DOHH2 (cell line): ENCODE results near the gene KIAA1614.

Experiments
- H3F3A ChIP-seq: fragments of 200-600 bp; sonication (generic), shearing (Covaris generic); 2 replicates; pipeline ENCODE4 v1.6.0; 2016; ENCODE audit warnings: antibody characterized with exemption, mild to moderate bottlenecking; ENCODE audit not compliant: control insufficient read depth, insufficient read depth
- H3K27ac ChIP-seq: fragments of 200-600 bp; sonication (generic); 2 replicates; pipeline ENCODE4 v1.5.1; 2014; ENCODE audit warnings: low read depth, mild to moderate bottlenecking, low read length, moderate library complexity
- H3K27me3 ChIP-seq: fragments of 200-600 bp; sonication (generic); 2 replicates; pipeline ENCODE4 v1.6.1; 2014; ENCODE audit warnings: mild to moderate bottlenecking, low read length, mixed read lengths; ENCODE audit not compliant: control insufficient read depth
- H3K36me3 ChIP-seq: fragments of 200-600 bp; sonication (generic); 2 replicates; pipeline ENCODE4 v1.6.1; 2014; ENCODE audit warnings: mild to moderate bottlenecking, low read length, moderate library complexity, mixed read lengths; ENCODE audit not compliant: control insufficient read depth
- H3K4me1 ChIP-seq: fragments of 200-600 bp; sonication (generic); 2 replicates; pipeline ENCODE4 v1.6.1; 2014; ENCODE audit warnings: mild to moderate bottlenecking, low read length, mixed read lengths; ENCODE audit not compliant: control insufficient read depth
- H3K4me2 ChIP-seq: fragments of 200-600 bp; sonication (generic); 2 replicates; pipeline ENCODE4 v1.6.0; 2014; ENCODE audit warnings: mild to moderate bottlenecking, low read length, moderate library complexity
- H3K4me3 ChIP-seq: fragments of 200-600 bp; sonication (generic); 2 replicates; pipeline ENCODE4 v1.5.1; 2014; ENCODE audit warnings: mild to moderate bottlenecking, low read length, mixed read lengths
- H3K79me2 ChIP-seq: fragments of 200-600 bp; sonication (generic); 2 replicates; pipeline ENCODE4 v1.6.1; 2014; ENCODE audit warnings: mild to moderate bottlenecking, low read length, mixed read lengths; ENCODE audit not compliant: control insufficient read depth
- H3K9me2 ChIP-seq: fragments of 200-600 bp; sonication (generic); replicated peaks from 2 replicates; pipeline ENCODE4 v1.6.1; 2014; ENCODE audit warnings: mild to moderate bottlenecking, low read length, mixed read lengths; ENCODE audit not compliant: control insufficient read depth
- H3K9me3 ChIP-seq: fragments of 200-600 bp; sonication (generic); 2 replicates; pipeline ENCODE4 v1.6.1; 2014; ENCODE audit warnings: antibody characterized with exemption, low read length, mixed read lengths; ENCODE audit not compliant: control insufficient read depth, insufficient read depth
- H4K20me1 ChIP-seq: fragments of 200-600 bp; sonication (generic); 2 replicates; pipeline ENCODE4 v1.6.0; 2014; ENCODE audit warnings: low read depth, mild to moderate bottlenecking, antibody characterized with exemption, low read length, moderate library complexity; ENCODE audit not compliant: control insufficient read depth, insufficient read depth
- EZH2phosphoT487 ChIP-seq: fragments of 200-600 bp; sonication (generic); IDR thresholded peaks from 2 replicates; pipeline ENCODE4 v1.6.1; 2017; ENCODE audit warnings: borderline replicate concordance, mild to moderate bottlenecking, antibody characterized with exemption, low read length, moderate library complexity, mixed read lengths
- TF ChIP-seq, protein P1 (sequence below): fragments of 200-600 bp; sonication (generic); IDR thresholded peaks from one replicate; pipeline ENCODE4 v1.5.1; 2014; ENCODE audit warnings: antibody characterized with exemption, mild to moderate bottlenecking, low read depth, low read length; ENCODE audit not compliant: poor library complexity, severe bottlenecking

KIAA1614 gene

DNA sequence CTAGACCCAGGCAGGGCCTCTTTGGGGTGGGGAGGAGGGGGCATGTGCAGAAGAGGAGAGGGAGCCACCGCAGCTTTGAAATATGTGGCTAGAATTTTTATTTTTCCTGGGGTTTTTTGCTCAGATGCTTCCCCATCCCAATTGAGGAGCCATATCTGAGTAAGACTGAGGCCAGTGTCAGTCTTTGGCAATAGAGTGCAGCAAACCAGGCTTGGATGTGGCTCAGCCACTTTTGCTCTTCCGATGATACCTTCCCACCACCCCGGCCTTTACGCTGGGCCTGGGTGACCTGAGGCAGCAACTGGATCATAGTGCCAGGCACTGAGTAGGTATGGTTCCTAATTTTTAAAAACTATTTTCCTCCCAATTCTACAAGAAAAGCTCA lies 36.9 kb downstream of the KIAA1614 start:
- H3K9me2 ChIP-seq, result no peaks in the 10 kb centered on the region
- no peaks in the 10 kb centered on the region for H3K79me2 ChIP-seq
- no peaks in the 10 kb centered on the region for H4K20me1 ChIP-seq
- H3K9me3 ChIP-seq, result no peaks in the 10 kb centered on the region
- no peak overlapping the region for H3K4me2 ChIP-seq
- no peak overlapping the region for H3K4me3 ChIP-seq
- H3K4me1 ChIP-seq, result peaks cover 15% of the 10 kb centered on the region
- H3K27ac ChIP-seq, result no peak overlapping the region
- TF ChIP-seq, protein P1, sequence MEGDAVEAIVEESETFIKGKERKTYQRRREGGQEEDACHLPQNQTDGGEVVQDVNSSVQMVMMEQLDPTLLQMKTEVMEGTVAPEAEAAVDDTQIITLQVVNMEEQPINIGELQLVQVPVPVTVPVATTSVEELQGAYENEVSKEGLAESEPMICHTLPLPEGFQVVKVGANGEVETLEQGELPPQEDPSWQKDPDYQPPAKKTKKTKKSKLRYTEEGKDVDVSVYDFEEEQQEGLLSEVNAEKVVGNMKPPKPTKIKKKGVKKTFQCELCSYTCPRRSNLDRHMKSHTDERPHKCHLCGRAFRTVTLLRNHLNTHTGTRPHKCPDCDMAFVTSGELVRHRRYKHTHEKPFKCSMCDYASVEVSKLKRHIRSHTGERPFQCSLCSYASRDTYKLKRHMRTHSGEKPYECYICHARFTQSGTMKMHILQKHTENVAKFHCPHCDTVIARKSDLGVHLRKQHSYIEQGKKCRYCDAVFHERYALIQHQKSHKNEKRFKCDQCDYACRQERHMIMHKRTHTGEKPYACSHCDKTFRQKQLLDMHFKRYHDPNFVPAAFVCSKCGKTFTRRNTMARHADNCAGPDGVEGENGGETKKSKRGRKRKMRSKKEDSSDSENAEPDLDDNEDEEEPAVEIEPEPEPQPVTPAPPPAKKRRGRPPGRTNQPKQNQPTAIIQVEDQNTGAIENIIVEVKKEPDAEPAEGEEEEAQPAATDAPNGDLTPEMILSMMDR, result no peak
- no peak for TF ChIP-seq EZH2phosphoT487
- H3K36me3 ChIP-seq, result no peaks in the 10 kb centered on the region
- H3K27me3 ChIP-seq, result no peaks in the 10 kb centered on the region
- no peaks in the 10 kb centered on the region for H3F3A ChIP-seq

DNA sequence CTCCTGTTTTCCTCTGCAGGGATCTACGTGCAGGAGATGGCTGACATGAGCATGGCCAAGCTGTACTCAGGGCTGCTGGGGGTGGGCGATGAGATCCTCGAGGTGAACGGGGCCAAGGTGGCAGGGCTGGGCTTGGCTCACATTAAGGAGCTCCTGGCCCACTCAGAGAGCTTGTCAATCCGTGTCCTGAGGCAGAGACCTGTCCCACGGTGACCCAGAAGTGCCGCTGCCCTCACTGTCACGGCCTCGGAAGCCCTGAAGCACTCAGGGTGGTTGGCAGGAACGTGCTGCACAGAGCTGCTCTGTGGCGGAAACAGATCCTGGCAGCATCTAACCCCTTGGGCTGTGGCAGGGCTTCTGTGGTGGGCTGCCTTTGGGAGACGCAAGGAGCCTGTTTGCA lies 37.6 kb downstream of the KIAA1614 start:
- no peaks in the 10 kb centered on the region for H4K20me1 ChIP-seq
- H3F3A ChIP-seq, result no peaks in the 10 kb centered on the region
- no peaks in the 10 kb centered on the region for H3K79me2 ChIP-seq
- no peak overlapping the region for H3K4me3 ChIP-seq
- no peaks in the 10 kb centered on the region for H3K9me2 ChIP-seq
- no peak overlapping the region for H3K27ac ChIP-seq
- H3K27me3 ChIP-seq, result no peaks in the 10 kb centered on the region
- no peaks in the 10 kb centered on the region for H3K9me3 ChIP-seq
- H3K4me1 ChIP-seq, result peaks cover 16% of the 10 kb centered on the region
- no peaks in the 10 kb centered on the region for H3K36me3 ChIP-seq
- no peak overlapping the region for H3K4me2 ChIP-seq
- TF ChIP-seq, protein P1, result no peak
- TF ChIP-seq EZH2phosphoT487, result no peak

DNA sequence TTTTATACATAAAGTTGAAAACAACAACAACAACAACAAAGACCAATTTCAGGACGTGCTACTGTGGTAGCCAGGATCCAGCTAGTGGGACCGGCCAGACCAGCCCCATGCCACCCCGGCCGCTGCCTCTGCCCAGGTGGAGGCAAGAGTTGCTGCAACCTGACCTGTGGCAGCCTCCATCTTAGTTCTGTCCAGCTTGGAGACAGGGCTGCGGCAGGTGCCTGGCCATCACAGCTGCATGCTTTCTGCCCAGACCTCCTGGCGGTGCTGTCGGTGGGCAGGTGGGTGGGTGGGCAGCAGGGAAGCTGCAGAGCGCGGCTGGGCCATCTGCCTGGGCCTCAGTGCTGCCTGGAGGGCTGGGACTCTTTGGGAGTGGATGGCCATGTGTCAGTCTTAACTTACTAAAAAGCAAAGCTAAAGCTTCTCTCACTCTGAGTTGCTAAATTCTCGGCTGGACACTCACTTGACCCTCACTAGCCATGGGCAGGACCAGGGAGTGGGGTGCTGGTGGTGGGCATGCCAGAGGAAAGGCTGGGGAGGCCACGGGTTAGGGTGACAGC lies 38.6 kb downstream of the KIAA1614 start:
- H3K9me3 ChIP-seq, result no peaks in the 10 kb centered on the region
- no peak overlapping the region for H3K27ac ChIP-seq
- H3K4me1 ChIP-seq, result peaks cover 16% of the 10 kb centered on the region
- H4K20me1 ChIP-seq, result no peaks in the 10 kb centered on the region
- no peak overlapping the region for H3K4me3 ChIP-seq
- H3K27me3 ChIP-seq, result no peaks in the 10 kb centered on the region
- no peaks in the 10 kb centered on the region for H3F3A ChIP-seq
- no peaks in the 10 kb centered on the region for H3K9me2 ChIP-seq
- no peaks in the 10 kb centered on the region for H3K36me3 ChIP-seq
- no peak overlapping the region for H3K4me2 ChIP-seq
- no peaks in the 10 kb centered on the region for H3K79me2 ChIP-seq
- TF ChIP-seq EZH2phosphoT487, result no peak
- TF ChIP-seq, protein P1, result no peak
